ENCODE results near the gene HSF2.
A peak's percentile ranks its signal among the peaks of the same experiment; 100 is the strongest.
"Not testable (repeated sequence)": the region's sequence is repeated elsewhere in the genome, so short reads cannot be mapped to it uniquely, and the experiment has no call there.

The HSF2 gene

GRCh38 chr6:122458087-122458486 lies 58.6 kb downstream of the HSF2 start:
- no peak for DNase-seq

GRCh38 chr6:122459240-122459639 lies 59.8 kb downstream of the HSF2 start:
- DNase-seq, result no peak

- not testable (repeated sequence) for DNase-seq
Measured at GRCh38 chr6:122459865-122460416, 60.5 kb downstream of the HSF2 start.

- DNase-seq, result no peak
Measured at GRCh38 chr6:122461885-122462284, 62.4 kb downstream of the HSF2 start.

GRCh38 chr6:122471107-122472021 lies 71.9 kb downstream of the HSF2 start, which contains the start of gene SERINC1:
Gene SERINC1 (minus strand): TSS chr6:122471807. CDS start chr6:122471737, 70 bp downstream.
- peak; percentile 95 for DNase-seq

GRCh38 chr6:122472022-122472340 lies 72.5 kb downstream of the HSF2 start:
- no peak for DNase-seq

- DNase-seq, result peak; percentile 9
Measured at GRCh38 chr6:122476131-122476530, 76.7 kb downstream of the HSF2 start.

GRCh38 chr6:122482750-122483080 lies 83.3 kb downstream of the HSF2 start:
- no peak for DNase-seq
